K562 (cell line): Measurements from ENCODE around the gene NKX1-2. TPM values are rescaled to one million over a fixed set of nuclear protein-coding genes. Genes with fewer than 3 reads are reported as not detected.

ENCODE experiments used
- ATAC-seq: fragments of 200-7000 bp; cut with Tn5 transposase; 3 replicates; pipeline ENCODE4 v1.9.1; 2020; ENCODE audit warnings: moderate library complexity
- BruUV-seq: library from RNA; stranded (reverse); fragments of 400-500 nt; replicated peaks from 2 replicates; lab custom pipeline; 2021; lab: Mats Ljungman, UMichigan
- CTCF ChIA-PET: fragments of 300-600 bp; formaldehyde crosslinking; extraction: SDS; loops from one replicate; lab custom pipeline; 2021; ENCODE audit warnings: low intra/inter-chr PET ratio; lab: Yijun Ruan, JAX
- POLR2A ChIA-PET: fragments of 300-600, 350-650 bp; sonication (Branson Sonifier 250); formaldehyde crosslinking; extraction: SDS; loops from one replicate; lab custom pipeline; 2021; ENCODE audit warnings: antibody characterized with exemption, inconsistent platforms; lab: Yijun Ruan, JAX
- DNase-seq, 4 experiments: peaks; one replicate each; pipeline versions ENCODE4 v3.0.0 to v3.0.0-alpha.2; 2011 to 2018; ENCODE audit warnings: low spot score in 3 of 4, mixed read lengths in 3 of 4; ENCODE audit errors: extremely low read depth in 1 of 4
- FAIRE-seq: peaks from 2 replicates; lab custom pipeline; 2011; peaks lifted over from hg19 to GRCh38; lab: Jason Lieb, UNC
- H2AFZ ChIP-seq: 2 replicates; pipeline ENCODE4 v1.6.0; 2011; ENCODE audit warnings: low read depth, low read length, control low read depth, inconsistent platforms
- H3K27ac ChIP-seq: fragments of 200-600 bp; 3 replicates; pipeline ENCODE4 v1.8.0; 2011; ENCODE audit warnings: low read depth, mild to moderate bottlenecking, control low read depth, inconsistent platforms, low read length, moderate library complexity, mixed read lengths; ENCODE audit errors: extremely low read depth
- H3K27me3 ChIP-seq, 2 experiments: fragments of 300-600 bp in 1 of 2; 2 replicates in 1 of 2; 3 replicates in 1 of 2; pipeline versions ENCODE4 v1.6.0 to v1.8.0; 2011; ENCODE audit warnings: inconsistent platforms in 2 of 2, low read length in 2 of 2, mild to moderate bottlenecking in 1 of 2, mixed read lengths in 1 of 2, moderate library complexity in 1 of 2; ENCODE audit not compliant: control insufficient read depth in 2 of 2, insufficient read depth in 2 of 2
- H3K36me3 ChIP-seq: fragments of 300-600 bp; 3 replicates; pipeline ENCODE4 v1.8.0; 2011; ENCODE audit warnings: mild to moderate bottlenecking, low read length, inconsistent platforms; ENCODE audit not compliant: control insufficient read depth, insufficient read depth
- H3K4me1 ChIP-seq, 2 experiments: fragments of 200-600 bp in 1 of 2; replicated peaks in 1 of 2; 2 replicates in 1 of 2; 3 replicates in 1 of 2; pipeline versions ENCODE4 v1.5.1 to v1.8.0; 2011; ENCODE audit warnings: inconsistent platforms in 2 of 2, low read length in 2 of 2, mild to moderate bottlenecking in 1 of 2, mixed read lengths in 1 of 2, moderate library complexity in 1 of 2; ENCODE audit not compliant: control insufficient read depth in 2 of 2, insufficient read depth in 2 of 2
- H3K4me2 ChIP-seq: 2 replicates; pipeline ENCODE4 v1.6.1; 2011; ENCODE audit warnings: low read length, control low read depth, inconsistent platforms, mixed read lengths; ENCODE audit not compliant: insufficient read depth
- H3K4me3 ChIP-seq: fragments of 200-600 bp; sonication (generic), shearing (Covaris generic); 2 replicates; pipeline ENCODE4 v1.5.1; 2016; ENCODE audit warnings: control low read depth, inconsistent platforms
- H3K79me2 ChIP-seq: fragments of 200-600 bp; 3 replicates; pipeline ENCODE4 v1.8.0; 2011; ENCODE audit warnings: low read length, inconsistent platforms; ENCODE audit not compliant: control insufficient read depth, insufficient read depth
- H3K9ac ChIP-seq, 2 experiments: 2 replicates each; pipeline versions ENCODE4 v1.6.0 to v1.6.1; 2011; ENCODE audit warnings: low read depth in 2 of 2, low read length in 2 of 2, control low read depth in 1 of 2, inconsistent platforms in 1 of 2, mild to moderate bottlenecking in 1 of 2, mixed read lengths in 1 of 2; ENCODE audit not compliant: insufficient read depth in 1 of 2
- H3K9me1 ChIP-seq: one replicate; pipeline ENCODE4 v1.6.0; 2011; ENCODE audit warnings: inconsistent platforms, mild to moderate bottlenecking, low read length, moderate library complexity; ENCODE audit not compliant: control insufficient read depth, insufficient read depth
- H3K9me3 ChIP-seq: replicated peaks from 2 replicates; pipeline ENCODE4 v1.5.1; 2011; ENCODE audit warnings: low read depth, low read length, inconsistent platforms; ENCODE audit not compliant: control insufficient read depth, insufficient read depth
- H4K20me1 ChIP-seq: replicated peaks from 2 replicates; pipeline ENCODE4 v1.6.1; 2011; ENCODE audit warnings: low read length, inconsistent platforms, mixed read lengths; ENCODE audit not compliant: control insufficient read depth, insufficient read depth
- PHB2 ChIP-seq: fragments of 450-650 bp; IDR thresholded peaks from 2 replicates; pipeline ENCODE4 v1.6.1; 2017; ENCODE audit warnings: low read depth
- POLR2AphosphoS2 ChIP-seq: IDR thresholded peaks from 2 replicates; pipeline ENCODE4 v1.6.1; 2012; ENCODE audit warnings: low read length, improper control_type of control experiment
- SRSF3 ChIP-seq: fragments of 200-400 bp; formaldehyde crosslinking; IDR thresholded peaks from 2 replicates; pipeline ENCODE4 v1.6.1; 2016; ENCODE audit warnings: mild to moderate bottlenecking, low read length, moderate library complexity; ENCODE audit not compliant: insufficient read depth
- WGBS: fragments of 100-300 bp; shearing (Covaris generic); methylation state at CpG from one replicate; pipeline ENCODE4 v1.1.6; 2016; ENCODE audit warnings: low coverage, mixed read lengths; ENCODE audit not compliant: insufficient coverage; ENCODE audit errors: missing lambda C conversion rate; 5-methylcytosine and 5-hydroxymethylcytosine counted together
- in situ Hi-C: fragments of 300-500 bp; cut with MboI; formaldehyde crosslinking; loops from 4 replicates; pipeline ENCODE4 v1.15.0; 2018; ENCODE audit warnings: inconsistent platforms, mixed read lengths
- intact Hi-C: fragments of 100-400 bp; cut with micrococcal nuclease; formaldehyde crosslinking; loops from 2 replicates; pipeline ENCODE4 v1.14.2; 2022
- polyA plus RNA-seq, 8 experiments: library from polyadenylated mRNA; depleted of rRNA in 4 of 8; stranded (reverse) in 5 of 8; unstranded in 3 of 8; fragments of >200 nt; fragmentation: Nextera tagmentation in 2 of 8; fragmentation: Illumina TruSeq in 1 of 8; extraction: Ambion mirVana in 2 of 8; extraction: Trizol in 1 of 8; gene quantifications; 2 replicates each; pipeline versions ENCODE4 v1.2.1 to v1.2.3, GENCODE V29; 2011 to 2014; ENCODE audit warnings: inconsistent platforms in 1 of 8, missing spikeins in 1 of 8
- total RNA-seq, 7 experiments: library from RNA; depleted of rRNA in 6 of 7; stranded (reverse); fragments of >200 nt in 6 of 7; fragmentation: Illumina TruSeq in 2 of 7; extraction: Trizol in 2 of 7; gene quantifications; 2 replicates each; pipeline versions ENCODE4 v1.2.1 to v1.2.3, GENCODE V29; 2011 to 2021; ENCODE audit warnings: low replicate concordance in 1 of 7
- TF ChIP-seq, protein P1 (sequence below): sonication (generic); formaldehyde crosslinking; IDR thresholded peaks from 2 replicates; pipeline ENCODE4 v1.8.0; 2022; ENCODE audit warnings: mild to moderate bottlenecking, missing genetic modification reagents

NKX1-2 gene
- total and polyA plus RNA-seq, 9 of the 15 experiments (the other 6 are each of a cell fraction or from before 2014, with no cell fraction given): not detected

DNA sequence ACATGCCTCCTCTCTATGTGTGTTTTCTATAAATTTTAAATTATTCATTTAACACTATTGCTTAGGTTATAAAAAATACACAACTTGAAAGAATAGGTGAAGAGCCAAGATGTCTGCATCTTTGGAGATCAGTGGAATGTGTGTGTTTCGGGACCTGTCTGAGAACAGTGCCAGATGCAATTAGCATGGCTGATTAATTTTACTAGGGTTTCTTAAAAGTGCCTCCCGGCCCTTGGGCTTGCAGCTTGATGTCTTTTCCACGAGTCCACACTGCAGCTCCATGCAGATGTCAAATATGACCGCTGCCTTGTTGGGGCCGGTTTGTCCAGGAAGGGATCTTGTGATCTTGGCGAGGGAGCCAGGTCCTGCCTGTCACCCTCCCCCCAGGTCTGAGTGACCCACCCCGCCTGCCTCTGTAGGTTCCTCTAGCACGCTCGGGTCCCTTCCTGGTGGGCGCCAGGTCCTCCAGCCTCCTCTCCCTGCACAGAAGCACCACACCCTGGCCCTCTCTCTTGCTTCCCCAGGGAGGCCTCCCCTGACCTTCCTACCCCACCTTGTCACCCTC lies 32.5 kb upstream of the NKX1-2 start:
- TF ChIP-seq PHB2 (no peak), SRSF3 (no peak), POLR2AphosphoS2 (no peak)
- TF ChIP-seq, protein P1, sequence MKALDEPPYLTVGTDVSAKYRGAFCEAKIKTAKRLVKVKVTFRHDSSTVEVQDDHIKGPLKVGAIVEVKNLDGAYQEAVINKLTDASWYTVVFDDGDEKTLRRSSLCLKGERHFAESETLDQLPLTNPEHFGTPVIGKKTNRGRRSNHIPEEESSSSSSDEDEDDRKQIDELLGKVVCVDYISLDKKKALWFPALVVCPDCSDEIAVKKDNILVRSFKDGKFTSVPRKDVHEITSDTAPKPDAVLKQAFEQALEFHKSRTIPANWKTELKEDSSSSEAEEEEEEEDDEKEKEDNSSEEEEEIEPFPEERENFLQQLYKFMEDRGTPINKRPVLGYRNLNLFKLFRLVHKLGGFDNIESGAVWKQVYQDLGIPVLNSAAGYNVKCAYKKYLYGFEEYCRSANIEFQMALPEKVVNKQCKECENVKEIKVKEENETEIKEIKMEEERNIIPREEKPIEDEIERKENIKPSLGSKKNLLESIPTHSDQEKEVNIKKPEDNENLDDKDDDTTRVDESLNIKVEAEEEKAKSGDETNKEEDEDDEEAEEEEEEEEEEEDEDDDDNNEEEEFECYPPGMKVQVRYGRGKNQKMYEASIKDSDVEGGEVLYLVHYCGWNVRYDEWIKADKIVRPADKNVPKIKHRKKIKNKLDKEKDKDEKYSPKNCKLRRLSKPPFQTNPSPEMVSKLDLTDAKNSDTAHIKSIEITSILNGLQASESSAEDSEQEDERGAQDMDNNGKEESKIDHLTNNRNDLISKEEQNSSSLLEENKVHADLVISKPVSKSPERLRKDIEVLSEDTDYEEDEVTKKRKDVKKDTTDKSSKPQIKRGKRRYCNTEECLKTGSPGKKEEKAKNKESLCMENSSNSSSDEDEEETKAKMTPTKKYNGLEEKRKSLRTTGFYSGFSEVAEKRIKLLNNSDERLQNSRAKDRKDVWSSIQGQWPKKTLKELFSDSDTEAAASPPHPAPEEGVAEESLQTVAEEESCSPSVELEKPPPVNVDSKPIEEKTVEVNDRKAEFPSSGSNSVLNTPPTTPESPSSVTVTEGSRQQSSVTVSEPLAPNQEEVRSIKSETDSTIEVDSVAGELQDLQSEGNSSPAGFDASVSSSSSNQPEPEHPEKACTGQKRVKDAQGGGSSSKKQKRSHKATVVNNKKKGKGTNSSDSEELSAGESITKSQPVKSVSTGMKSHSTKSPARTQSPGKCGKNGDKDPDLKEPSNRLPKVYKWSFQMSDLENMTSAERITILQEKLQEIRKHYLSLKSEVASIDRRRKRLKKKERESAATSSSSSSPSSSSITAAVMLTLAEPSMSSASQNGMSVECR (CRISPR knock-in tag): no peak
- DNase-seq (no peak), ATAC-seq (no peak), FAIRE-seq (no peak)
- no peaks in the 10 kb centered on the region for H3K79me2 ChIP-seq
- no peak overlapping the region for H3K4me3 ChIP-seq
- no peaks in the 10 kb centered on the region for H4K20me1 ChIP-seq
- H3K27me3 ChIP-seq: no peaks in the 10 kb centered on the region
- in situ Hi-C loops: no loop called here
- no peak overlapping the region for H3K4me2 ChIP-seq
- CTCF ChIA-PET: interaction anchor here (0.5 kb wide), 1 partner anchor 48 kb away, joined by 4 read pairs; no protein-coding TSS in a partner anchor
- H3K27ac ChIP-seq: no peak overlapping the region
- H3K9me3 ChIP-seq: no peaks in the 10 kb centered on the region; the same call in 1 of the 2 replicates
- intact Hi-C loops: no loop called here
- no TSS peak for BruUV-seq
- no peak overlapping the region for H2AFZ ChIP-seq
- H3K9me1 ChIP-seq: no peaks in the 10 kb centered on the region
- no peak overlapping the region; a peak in 1 of 4 replicates for H3K9ac ChIP-seq
- POLR2A ChIA-PET: interaction anchor here (1.9 kb wide), 1 partner anchor 9 kb away, joined by 8 read pairs; no protein-coding TSS in a partner anchor
- H3K36me3 ChIP-seq: no peaks in the 10 kb centered on the region
- H3K4me1 ChIP-seq: peaks cover 8 to 24% of the 10 kb centered on the region in 2 experiments; a peak in 4 of 5 replicates
- WGBS: 36% methylated on average over 8 of the region's 10 CpGs
